ENCODE data around the gene CSMD2.
"Not testable (repeated sequence)": the region's sequence is repeated elsewhere in the genome, so short reads cannot be mapped to it uniquely, and the experiment has no call there.

Gene CSMD2

DNA sequence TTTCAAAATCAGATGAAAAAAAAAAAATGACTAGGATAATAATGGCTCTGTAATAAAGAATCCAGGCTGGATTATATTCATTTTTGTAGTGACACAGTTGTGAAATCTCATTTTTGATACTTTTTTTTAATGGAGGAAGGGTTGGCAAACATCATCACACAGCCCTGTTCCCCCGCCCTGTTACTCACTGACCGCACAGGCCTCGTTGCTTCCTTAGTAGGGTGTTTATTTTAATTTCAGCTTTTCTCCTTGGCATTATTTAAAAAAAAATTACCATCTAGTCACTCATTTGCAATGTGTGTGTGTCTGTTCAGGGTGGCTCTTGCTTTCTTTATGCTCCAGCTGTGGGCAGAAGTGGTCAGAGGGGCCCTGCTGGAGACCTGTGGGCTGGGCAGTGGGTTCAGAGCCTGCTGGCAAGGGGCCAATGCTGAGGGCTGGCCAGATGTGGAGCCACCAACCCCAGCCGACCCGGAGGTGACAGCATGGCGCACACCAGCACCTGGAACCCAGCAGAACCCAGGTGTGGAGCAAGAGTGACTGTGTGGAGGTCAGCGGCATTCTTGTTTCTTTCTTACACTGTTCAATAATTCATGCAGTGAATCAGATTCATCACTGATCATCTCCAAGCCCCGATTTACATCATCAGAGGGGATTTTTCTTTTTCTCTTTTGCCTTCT lies 648.0 kb downstream of the CSMD2 start:
- Histone ChIP-seq H3K27me3 (ENCODE audit: control insufficient read depth, insufficient read depth, low read length) (no peaks in the 10 kb centered on the region), H3K4me3 (ENCODE audit: low read depth, low read length) (no peak overlapping the region), H3K4me1 (ENCODE audit: control insufficient read depth, insufficient read depth, low read length) (peaks cover 8% of the 10 kb centered on the region), H3K9me3 (ENCODE audit: control insufficient read depth, insufficient read depth, low read length) (no peaks in the 10 kb centered on the region), H3K27ac (ENCODE audit: low read depth, low read length) (no peak overlapping the region), H3K9ac (ENCODE audit: low read depth, low read length) (no peak overlapping the region), H3K36me3 (ENCODE audit: control insufficient read depth, insufficient read depth, low read length) (no peaks in the 10 kb centered on the region)

DNA sequence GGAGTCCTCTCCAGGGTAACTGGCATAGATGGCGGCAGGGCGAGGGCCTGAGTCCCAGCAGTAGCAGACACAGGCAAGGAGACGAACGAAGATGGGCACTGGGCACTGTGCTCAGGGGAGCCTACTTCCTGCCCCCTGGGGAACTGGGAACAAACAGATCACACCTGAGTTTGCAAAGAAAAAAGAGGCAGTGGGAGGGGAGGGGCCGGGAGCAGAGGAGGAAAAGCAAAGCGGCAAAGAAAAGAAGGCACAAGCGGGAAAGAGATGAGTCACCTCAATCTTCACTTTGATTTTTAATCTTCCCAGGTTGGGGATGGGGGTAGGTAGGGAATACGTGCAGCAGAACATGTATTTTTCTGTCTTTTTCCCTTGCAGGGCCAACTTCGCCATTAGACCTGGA lies 648.6 kb downstream of the CSMD2 start:
- Histone ChIP-seq H3K4me1 (ENCODE audit: control insufficient read depth, insufficient read depth, low read length) (peaks cover 8% of the 10 kb centered on the region), H3K36me3 (ENCODE audit: control insufficient read depth, insufficient read depth, low read length) (no peaks in the 10 kb centered on the region), H3K27ac (ENCODE audit: low read depth, low read length) (no peak overlapping the region), H3K9me3 (ENCODE audit: control insufficient read depth, insufficient read depth, low read length) (no peaks in the 10 kb centered on the region), H3K9ac (ENCODE audit: low read depth, low read length) (no peak overlapping the region), H3K4me3 (ENCODE audit: low read depth, low read length) (no peak overlapping the region), H3K27me3 (ENCODE audit: control insufficient read depth, insufficient read depth, low read length) (no peaks in the 10 kb centered on the region)

DNA sequence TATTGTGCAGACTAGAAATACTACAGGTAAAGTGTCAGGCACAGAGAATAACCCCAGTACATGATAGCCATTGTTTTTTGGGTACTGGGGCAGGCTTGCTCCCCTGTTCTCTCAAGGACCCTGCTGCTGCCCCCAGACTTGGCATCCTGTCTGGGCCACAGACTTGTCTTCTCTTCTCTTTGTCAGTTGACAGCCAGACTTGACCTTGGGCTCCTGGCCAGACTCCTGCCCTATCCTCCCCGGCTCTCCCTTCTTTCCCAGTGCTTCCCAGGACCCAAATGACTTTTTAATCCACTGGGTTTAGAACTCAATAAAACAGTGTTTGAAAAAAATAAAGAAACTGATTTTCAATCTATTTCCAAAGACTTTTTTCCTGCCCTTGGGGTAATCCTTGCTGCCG lies 649.4 kb downstream of the CSMD2 start:
- H3K36me3 ChIP-seq (ENCODE audit: control insufficient read depth, insufficient read depth, low read length), result no peaks in the 10 kb centered on the region
- no peaks in the 10 kb centered on the region for H3K27me3 ChIP-seq (ENCODE audit: control insufficient read depth, insufficient read depth, low read length)
- H3K27ac ChIP-seq (ENCODE audit: low read depth, low read length), result no peak overlapping the region
- H3K4me1 ChIP-seq (ENCODE audit: control insufficient read depth, insufficient read depth, low read length), result peaks cover 8% of the 10 kb centered on the region
- H3K9ac ChIP-seq (ENCODE audit: low read depth, low read length), result no peak overlapping the region
- H3K4me3 ChIP-seq (ENCODE audit: low read depth, low read length), result no peak overlapping the region
- no peaks in the 10 kb centered on the region for H3K9me3 ChIP-seq (ENCODE audit: control insufficient read depth, insufficient read depth, low read length)

DNA sequence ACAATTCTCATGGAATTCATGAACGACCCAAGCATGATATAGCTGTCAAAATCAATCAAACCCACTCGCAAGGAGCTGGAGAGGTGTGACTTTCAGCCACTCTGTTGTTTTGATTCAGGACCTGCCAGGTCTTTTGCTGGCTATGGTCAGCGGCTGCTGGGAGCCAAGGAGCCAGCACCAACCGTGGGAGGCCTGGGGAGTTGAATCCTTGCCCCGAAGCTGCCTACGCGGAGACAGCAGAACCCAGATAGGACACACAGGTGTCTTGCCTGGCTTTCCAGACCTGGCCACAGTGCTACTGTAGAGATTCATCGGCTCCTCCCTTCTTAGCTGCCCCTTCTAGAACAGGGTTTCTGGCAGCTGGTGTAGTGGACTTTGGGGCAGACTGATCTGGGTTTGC lies 649.9 kb downstream of the CSMD2 start:
- Histone ChIP-seq H3K36me3 (ENCODE audit: control insufficient read depth, insufficient read depth, low read length) (no peaks in the 10 kb centered on the region), H3K4me3 (ENCODE audit: low read depth, low read length) (no peak overlapping the region), H3K9me3 (ENCODE audit: control insufficient read depth, insufficient read depth, low read length) (no peaks in the 10 kb centered on the region), H3K27me3 (ENCODE audit: control insufficient read depth, insufficient read depth, low read length) (no peaks in the 10 kb centered on the region), H3K4me1 (ENCODE audit: control insufficient read depth, insufficient read depth, low read length) (peaks cover 8% of the 10 kb centered on the region), H3K27ac (ENCODE audit: low read depth, low read length) (no peak overlapping the region), H3K9ac (ENCODE audit: low read depth, low read length) (no peak overlapping the region)

DNA sequence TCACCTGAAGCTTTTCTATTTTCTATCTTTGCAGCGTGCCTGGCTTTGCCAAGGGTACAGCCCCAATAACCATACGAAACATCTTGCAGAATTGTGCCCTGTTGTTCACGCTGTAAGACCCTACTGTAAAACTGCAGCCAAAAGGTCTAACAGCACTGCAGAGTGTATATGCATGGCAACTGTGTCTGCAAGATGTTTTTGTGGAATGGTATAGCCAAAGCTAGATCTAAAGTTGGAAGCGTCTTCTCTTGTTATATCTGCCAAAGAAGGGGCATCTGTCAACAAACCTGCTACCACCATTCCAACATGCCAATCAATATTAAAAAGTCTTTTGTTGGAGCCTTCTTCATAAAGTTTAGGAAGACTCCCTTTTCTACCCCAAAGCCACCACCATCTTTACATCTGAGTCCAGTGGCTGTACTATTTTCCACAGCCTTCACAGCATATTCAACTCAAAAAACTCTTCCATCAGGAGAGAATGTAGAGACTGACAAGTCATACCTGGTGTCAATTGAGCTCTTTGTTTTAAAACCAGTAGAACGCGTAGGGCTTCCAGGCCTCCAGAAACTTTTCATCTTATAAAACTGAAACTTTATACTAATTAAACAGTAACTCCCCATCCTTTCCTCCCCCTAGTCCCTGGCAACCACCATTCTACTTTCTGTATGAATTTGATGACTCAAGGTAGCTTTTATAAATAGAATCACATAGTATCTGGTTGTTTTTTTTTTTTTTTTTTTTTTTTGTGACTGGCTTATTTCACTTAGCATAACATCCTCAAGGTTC lies 652.6 kb downstream of the CSMD2 start:
- no peak overlapping the region for H3K27ac ChIP-seq (ENCODE audit: low read depth, low read length)

DNA sequence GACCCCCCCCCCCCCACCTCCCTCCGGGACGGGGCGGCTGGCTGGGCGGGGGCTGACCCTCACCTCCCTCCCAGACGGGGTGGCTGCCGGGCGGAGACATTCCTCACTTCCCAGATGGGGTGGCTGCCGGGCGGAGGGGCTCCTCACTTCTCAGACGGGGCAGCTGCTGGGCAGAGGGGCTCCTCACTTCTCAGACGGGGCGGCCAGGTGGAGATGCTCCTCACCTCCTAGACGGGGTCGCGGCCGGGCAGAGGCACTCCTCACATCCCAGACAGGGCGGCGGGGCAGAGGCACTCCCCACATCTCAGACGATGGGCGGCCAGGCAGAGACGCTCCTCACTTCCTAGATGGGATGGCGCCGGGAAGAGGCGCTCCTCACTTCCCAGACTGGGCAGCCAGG lies 655.8 kb downstream of the CSMD2 start:
- not testable (repeated sequence) for H3K36me3 ChIP-seq (ENCODE audit: control insufficient read depth, insufficient read depth, low read length); H3K4me1 ChIP-seq (ENCODE audit: control insufficient read depth, insufficient read depth, low read length); H3K4me3 ChIP-seq (ENCODE audit: low read depth, low read length); H3K27me3 ChIP-seq (ENCODE audit: control insufficient read depth, insufficient read depth, low read length); H3K9ac ChIP-seq (ENCODE audit: low read depth, low read length); H3K27ac ChIP-seq (ENCODE audit: low read depth, low read length); H3K9me3 ChIP-seq (ENCODE audit: control insufficient read depth, insufficient read depth, low read length)

More for the DNA sequence above, 652.6 kb downstream of the CSMD2 start:
- H3K27me3 ChIP-seq (ENCODE audit: control insufficient read depth, insufficient read depth, low read length), result no peaks in the 10 kb centered on the region
- no peaks in the 10 kb centered on the region for H3K36me3 ChIP-seq (ENCODE audit: control insufficient read depth, insufficient read depth, low read length)
- H3K4me1 ChIP-seq (ENCODE audit: control insufficient read depth, insufficient read depth, low read length), result peaks cover 8% of the 10 kb centered on the region
- no peaks in the 10 kb centered on the region for H3K9me3 ChIP-seq (ENCODE audit: control insufficient read depth, insufficient read depth, low read length)
- H3K9ac ChIP-seq (ENCODE audit: low read depth, low read length), result no peak overlapping the region
- H3K4me3 ChIP-seq (ENCODE audit: low read depth, low read length), result no peak overlapping the region

DNA sequence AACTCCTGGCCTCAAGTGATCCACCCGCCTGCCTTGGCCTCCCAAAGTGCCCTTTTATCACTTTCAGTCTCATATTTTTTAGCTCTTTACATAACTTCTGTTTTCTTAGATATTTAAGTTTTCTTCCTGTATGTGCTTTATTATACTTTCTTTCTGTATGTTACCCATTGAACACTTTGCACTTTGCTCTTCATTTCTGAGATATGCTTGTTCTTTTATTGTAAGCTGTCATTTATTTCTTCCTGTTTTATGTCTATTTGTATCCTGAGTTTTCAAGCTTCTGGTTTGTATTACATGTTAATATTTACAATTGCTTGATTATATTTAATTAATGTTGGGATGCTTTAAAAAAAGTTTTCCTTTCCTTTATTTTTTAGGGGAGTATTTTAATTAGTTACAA lies 656.9 kb downstream of the CSMD2 start:
- no peaks in the 10 kb centered on the region for H3K9me3 ChIP-seq (ENCODE audit: control insufficient read depth, insufficient read depth, low read length)
- no peak overlapping the region for H3K9ac ChIP-seq (ENCODE audit: low read depth, low read length)
- H3K4me1 ChIP-seq (ENCODE audit: control insufficient read depth, insufficient read depth, low read length), result no peaks in the 10 kb centered on the region
- H3K36me3 ChIP-seq (ENCODE audit: control insufficient read depth, insufficient read depth, low read length), result no peaks in the 10 kb centered on the region
- no peaks in the 10 kb centered on the region for H3K27me3 ChIP-seq (ENCODE audit: control insufficient read depth, insufficient read depth, low read length)
- no peak overlapping the region for H3K4me3 ChIP-seq (ENCODE audit: low read depth, low read length)
- no peak overlapping the region for H3K27ac ChIP-seq (ENCODE audit: low read depth, low read length)

DNA sequence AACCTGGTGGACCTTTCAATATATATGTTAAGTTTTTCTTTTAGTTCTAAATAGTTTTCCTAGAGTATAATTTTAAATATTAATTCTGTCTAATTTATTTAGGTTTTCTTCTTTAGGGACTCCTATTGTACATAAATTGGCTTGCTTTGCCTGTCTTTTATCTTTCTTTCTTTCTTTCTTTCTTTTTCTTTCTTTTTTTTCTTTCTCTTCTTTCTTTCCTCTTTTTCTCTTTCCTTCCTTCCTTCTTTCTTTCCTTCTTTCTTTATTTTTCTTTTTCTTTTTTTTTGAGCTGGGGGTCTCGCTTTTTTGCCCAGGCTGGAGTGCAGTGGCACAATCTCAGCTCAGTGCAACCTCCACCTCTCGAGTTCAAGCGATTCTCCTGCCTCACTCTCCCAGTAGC lies 657.4 kb downstream of the CSMD2 start:
- Histone ChIP-seq H3K9ac (ENCODE audit: low read depth, low read length) (no peak overlapping the region), H3K4me3 (ENCODE audit: low read depth, low read length) (no peak overlapping the region), H3K27me3 (ENCODE audit: control insufficient read depth, insufficient read depth, low read length) (no peaks in the 10 kb centered on the region), H3K36me3 (ENCODE audit: control insufficient read depth, insufficient read depth, low read length) (no peaks in the 10 kb centered on the region), H3K9me3 (ENCODE audit: control insufficient read depth, insufficient read depth, low read length) (no peaks in the 10 kb centered on the region), H3K27ac (ENCODE audit: low read depth, low read length) (no peak overlapping the region), H3K4me1 (ENCODE audit: control insufficient read depth, insufficient read depth, low read length) (no peaks in the 10 kb centered on the region)

DNA sequence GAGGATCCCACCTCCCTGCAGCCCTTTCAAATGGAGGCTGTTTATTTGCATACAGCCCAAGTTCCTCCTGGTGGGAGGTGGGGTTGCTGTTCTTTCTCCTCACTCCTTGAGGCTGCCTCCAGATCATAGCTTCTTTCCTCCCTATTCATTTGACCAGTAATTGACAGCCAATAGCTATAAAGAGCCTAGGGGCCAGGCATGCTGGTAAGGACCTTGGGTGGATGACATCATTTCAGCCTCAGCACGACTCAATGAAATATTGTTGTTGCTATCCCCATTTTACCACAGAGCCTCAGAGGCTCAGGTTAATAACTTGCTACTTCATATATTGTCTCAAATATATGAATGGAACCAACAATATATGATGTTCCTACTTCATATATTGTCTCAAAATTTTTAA lies 661.5 kb downstream of the CSMD2 start:
- Histone ChIP-seq H3K9me3 (ENCODE audit: control insufficient read depth, insufficient read depth, low read length) (no peaks in the 10 kb centered on the region), H3K9ac (ENCODE audit: low read depth, low read length) (no peak overlapping the region), H3K4me1 (ENCODE audit: control insufficient read depth, insufficient read depth, low read length) (no peaks in the 10 kb centered on the region), H3K4me3 (ENCODE audit: low read depth, low read length) (no peak overlapping the region), H3K36me3 (ENCODE audit: control insufficient read depth, insufficient read depth, low read length) (no peaks in the 10 kb centered on the region), H3K27me3 (ENCODE audit: control insufficient read depth, insufficient read depth, low read length) (no peaks in the 10 kb centered on the region), H3K27ac (ENCODE audit: low read depth, low read length) (no peak overlapping the region)

DNA sequence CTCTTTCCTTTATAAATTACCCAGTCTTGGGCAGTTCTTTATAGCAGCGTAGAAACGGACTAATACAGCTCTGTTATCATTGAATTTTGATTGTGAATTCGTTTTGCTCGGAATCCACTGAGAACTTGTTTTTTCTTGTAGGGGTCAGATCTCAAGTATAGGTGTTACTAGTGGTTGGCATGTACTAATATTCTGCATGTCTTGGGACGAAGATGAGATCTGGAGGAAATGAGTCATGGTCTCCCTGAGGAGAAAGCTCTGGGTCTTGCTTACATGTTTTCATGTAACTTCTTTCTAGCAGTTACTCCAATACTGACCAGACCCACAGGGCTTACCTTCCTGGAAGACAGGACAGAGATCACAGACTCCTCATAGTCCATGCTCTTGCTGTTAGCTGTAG lies 662.3 kb downstream of the CSMD2 start:
- Histone ChIP-seq H3K9ac (ENCODE audit: low read depth, low read length) (no peak overlapping the region), H3K4me3 (ENCODE audit: low read depth, low read length) (no peak overlapping the region), H3K36me3 (ENCODE audit: control insufficient read depth, insufficient read depth, low read length) (no peaks in the 10 kb centered on the region), H3K9me3 (ENCODE audit: control insufficient read depth, insufficient read depth, low read length) (no peaks in the 10 kb centered on the region), H3K4me1 (ENCODE audit: control insufficient read depth, insufficient read depth, low read length) (no peaks in the 10 kb centered on the region), H3K27me3 (ENCODE audit: control insufficient read depth, insufficient read depth, low read length) (no peaks in the 10 kb centered on the region), H3K27ac (ENCODE audit: low read depth, low read length) (no peak overlapping the region)

DNA sequence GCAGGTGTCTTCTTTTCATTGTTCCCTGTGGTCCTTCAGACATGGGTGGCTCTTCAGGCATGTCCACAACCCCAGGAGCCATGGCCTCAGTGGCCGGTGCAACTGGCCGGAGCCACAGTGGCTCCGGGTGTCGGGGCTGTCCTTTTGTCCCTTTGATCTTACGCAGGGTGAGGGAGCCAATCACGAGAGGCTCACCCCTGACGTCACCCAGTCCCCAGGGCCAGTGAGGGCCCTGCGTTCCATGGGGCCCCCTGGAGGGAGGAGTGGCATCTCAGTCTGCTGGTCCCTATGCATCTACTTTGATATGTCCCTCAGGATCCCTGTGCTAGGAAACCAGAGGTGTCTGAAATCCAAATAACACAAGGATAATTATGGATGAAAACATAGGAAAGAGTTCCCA lies 663.3 kb downstream of the CSMD2 start:
- H3K27me3 ChIP-seq (ENCODE audit: control insufficient read depth, insufficient read depth, low read length), result no peaks in the 10 kb centered on the region
- no peak overlapping the region for H3K27ac ChIP-seq (ENCODE audit: low read depth, low read length)
- H3K36me3 ChIP-seq (ENCODE audit: control insufficient read depth, insufficient read depth, low read length), result no peaks in the 10 kb centered on the region
- no peak overlapping the region for H3K9ac ChIP-seq (ENCODE audit: low read depth, low read length)
- no peaks in the 10 kb centered on the region for H3K9me3 ChIP-seq (ENCODE audit: control insufficient read depth, insufficient read depth, low read length)
- no peak overlapping the region for H3K4me3 ChIP-seq (ENCODE audit: low read depth, low read length)
- H3K4me1 ChIP-seq (ENCODE audit: control insufficient read depth, insufficient read depth, low read length), result no peaks in the 10 kb centered on the region

Data from HUES48 (cell line).